GM12872 (cell line): ENCODE results near the gene COL23A1.

ENCODE experiments used
- TF ChIP-seq, protein P1 (sequence below): IDR thresholded peaks from 3 replicates; pipeline ENCODE4 v1.5.1; 2011; ENCODE audit warnings: low read depth, mild to moderate bottlenecking, low read length, moderate library complexity; ENCODE audit not compliant: insufficient read depth

COL23A1 gene

DNA sequence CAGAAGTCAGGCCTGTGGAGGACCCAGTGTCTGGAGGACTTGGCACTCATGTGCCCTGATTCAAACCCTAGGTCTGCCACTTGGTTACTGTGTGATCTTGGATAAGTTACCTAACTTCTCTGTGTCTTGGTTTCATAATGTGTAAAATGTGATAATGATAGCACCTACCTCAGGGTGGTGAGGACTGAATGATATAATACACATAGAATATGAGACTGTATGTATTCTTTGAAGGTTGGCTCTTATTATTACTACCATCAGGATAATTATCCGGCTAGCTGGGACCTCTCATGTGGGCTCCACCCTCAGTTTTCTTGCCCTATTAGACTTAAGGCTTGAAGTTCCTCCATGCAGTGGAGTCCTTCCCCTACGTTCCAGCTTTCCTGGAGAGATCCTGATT is 172.2 kb downstream of the COL23A1 start:
- TF ChIP-seq, protein P1, sequence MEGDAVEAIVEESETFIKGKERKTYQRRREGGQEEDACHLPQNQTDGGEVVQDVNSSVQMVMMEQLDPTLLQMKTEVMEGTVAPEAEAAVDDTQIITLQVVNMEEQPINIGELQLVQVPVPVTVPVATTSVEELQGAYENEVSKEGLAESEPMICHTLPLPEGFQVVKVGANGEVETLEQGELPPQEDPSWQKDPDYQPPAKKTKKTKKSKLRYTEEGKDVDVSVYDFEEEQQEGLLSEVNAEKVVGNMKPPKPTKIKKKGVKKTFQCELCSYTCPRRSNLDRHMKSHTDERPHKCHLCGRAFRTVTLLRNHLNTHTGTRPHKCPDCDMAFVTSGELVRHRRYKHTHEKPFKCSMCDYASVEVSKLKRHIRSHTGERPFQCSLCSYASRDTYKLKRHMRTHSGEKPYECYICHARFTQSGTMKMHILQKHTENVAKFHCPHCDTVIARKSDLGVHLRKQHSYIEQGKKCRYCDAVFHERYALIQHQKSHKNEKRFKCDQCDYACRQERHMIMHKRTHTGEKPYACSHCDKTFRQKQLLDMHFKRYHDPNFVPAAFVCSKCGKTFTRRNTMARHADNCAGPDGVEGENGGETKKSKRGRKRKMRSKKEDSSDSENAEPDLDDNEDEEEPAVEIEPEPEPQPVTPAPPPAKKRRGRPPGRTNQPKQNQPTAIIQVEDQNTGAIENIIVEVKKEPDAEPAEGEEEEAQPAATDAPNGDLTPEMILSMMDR, result no peak

DNA sequence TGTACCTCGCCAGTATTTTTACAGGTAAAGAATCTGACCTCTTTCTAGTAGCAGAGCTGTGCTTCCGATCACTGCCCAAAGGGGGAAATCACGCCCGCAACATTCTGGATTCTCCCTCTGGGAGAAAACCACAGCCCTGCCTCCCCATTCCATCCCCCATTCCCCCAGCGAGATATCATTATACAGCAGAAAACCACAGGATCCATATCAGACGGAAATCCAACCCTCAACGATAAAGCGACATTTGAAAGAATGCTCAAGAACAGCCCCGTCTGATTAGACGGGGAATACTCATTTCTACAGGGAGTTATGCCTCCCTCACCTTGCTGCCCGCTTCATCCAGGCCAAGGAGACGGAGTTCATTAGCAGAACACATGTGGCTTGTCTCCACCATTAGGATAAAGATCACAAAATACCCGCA is 172.8 kb downstream of the COL23A1 start:
- TF ChIP-seq, protein P1, result no peak

GRCh38 chr5:178416919-178417318 is 173.3 kb downstream of the COL23A1 start:
- TF ChIP-seq, protein P1, result no peak

DNA sequence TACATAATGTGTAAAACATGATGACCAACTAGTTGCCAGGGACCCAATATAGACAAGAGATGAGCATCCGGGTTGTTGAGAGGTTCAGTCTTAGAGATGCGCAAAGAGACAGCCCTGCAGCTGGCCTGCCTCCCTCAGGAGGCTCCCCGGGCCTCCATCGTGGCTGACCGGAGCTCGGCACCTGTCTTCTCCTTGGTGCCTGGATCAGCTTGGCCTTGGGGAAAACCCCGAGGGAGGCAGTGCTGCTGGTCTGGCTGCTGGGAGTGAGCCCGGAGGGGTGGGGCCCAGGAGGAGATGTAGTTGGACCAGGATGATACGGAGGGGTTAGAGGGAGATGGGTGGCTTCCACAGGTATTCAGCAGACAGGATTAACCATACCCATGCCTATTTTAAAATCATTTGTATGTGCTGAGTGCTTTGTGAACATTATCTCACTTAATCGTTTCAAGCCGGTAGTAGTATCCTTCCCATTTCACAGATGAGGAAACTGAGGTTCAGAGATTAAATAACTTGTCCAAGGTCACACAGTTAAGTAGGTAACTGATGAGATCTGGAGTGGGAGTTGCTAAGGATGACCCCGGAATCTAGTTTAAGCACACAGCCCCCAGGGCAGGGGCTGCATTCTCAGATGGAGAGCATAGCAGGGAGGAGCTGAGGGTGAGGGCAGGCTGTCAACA is 173.8 kb downstream of the COL23A1 start:
- TF ChIP-seq, protein P1, result no peak

DNA sequence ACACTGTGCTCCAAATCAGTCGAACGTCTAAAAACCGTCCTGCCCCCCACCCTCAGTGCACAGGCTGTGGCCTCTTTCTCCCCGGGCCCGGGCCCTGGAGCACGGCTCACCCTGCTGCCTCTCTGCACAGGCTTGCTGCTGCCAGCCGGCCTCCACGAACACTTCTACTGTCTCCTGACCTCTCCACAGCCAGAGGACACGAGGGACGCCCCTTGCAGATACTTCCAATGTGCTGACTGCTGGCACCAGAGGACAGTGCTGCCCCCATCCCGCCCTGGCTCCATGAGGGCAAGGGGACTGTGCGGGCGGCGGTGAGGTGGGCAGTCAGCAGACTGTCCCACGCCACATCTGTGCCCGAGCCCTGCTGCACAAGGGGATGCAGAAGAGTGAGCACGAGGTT is 174.8 kb downstream of the COL23A1 start:
- TF ChIP-seq, protein P1, result no peak

DNA sequence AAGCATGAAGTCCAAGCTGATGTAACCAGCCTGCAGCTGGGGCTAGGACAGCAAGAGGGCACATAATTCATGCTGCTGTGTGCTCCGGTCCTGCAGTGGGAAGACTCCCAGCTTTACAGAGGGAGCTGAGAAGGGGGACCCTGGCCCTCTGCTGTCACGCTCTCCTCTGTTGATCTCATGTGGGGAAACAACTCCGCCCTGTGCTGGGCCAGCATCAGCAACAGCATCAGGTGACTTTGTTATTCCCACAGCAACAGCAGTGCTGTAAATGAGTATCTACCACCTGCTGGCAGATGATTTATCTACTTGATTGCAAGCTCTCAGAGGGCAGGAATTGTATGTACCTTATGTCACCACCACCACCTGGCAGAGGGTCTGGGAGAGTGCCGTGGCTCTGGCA is 176.2 kb downstream of the COL23A1 start:
- TF ChIP-seq, protein P1, result no peak

DNA sequence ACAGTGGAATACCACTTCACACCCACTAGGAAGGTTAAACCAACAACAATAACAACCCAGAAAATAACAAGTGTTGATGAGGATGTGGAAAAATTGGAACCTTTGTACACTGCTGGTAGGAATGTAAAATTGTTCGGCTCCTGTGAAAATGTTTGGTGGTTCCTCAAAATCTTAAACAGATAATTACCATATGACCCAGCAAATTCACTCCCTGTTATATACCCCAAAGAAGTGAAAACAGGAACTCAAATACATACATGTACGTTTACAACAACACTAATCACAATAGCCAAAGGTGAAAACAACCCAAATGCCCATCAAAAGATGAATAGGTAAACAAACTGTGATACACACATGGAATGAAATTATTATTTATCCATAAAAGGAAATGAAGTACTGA is 179.1 kb downstream of the COL23A1 start:
- TF ChIP-seq, protein P1, result no peak
